Spleen (tissue), 11 donors: ENCODE results near the gene TRIM65. TPM values are rescaled to one million over a fixed set of nuclear protein-coding genes. Genes with fewer than 3 reads are reported as not detected.
A peak's percentile ranks its signal among the peaks of the same experiment; 100 is the strongest.

ENCODE experiments used
- DNase-seq: peaks from one replicate; pipeline ENCODE4 v3.0.0-alpha.2; 2020
- H3K27ac ChIP-seq, 8 donors: fragments of 200-600 bp; sonication (generic) in 7 of 8; 1 replicate in 4 of 8; 2 replicates in 4 of 8; pipeline versions ENCODE4 v1.5.0 to v1.8.0; 2016 to 2021; ENCODE audit warnings: inconsistent platforms in 4 of 8, mild to moderate bottlenecking in 4 of 8, moderate library complexity in 1 of 8
- H3K27me3 ChIP-seq, 7 donors: fragments of 200-600 bp; sonication (generic) in 6 of 7; replicated peaks in 1 of 7; 1 replicate in 4 of 7; 2 replicates in 3 of 7; pipeline versions ENCODE4 v1.5.0 to v1.8.0; 2016 to 2021; ENCODE audit warnings: inconsistent platforms in 3 of 7, mild to moderate bottlenecking in 1 of 7
- H3K36me3 ChIP-seq, 6 donors: fragments of 200-600 bp; sonication (generic) in 5 of 6; 1 replicate in 4 of 6; 2 replicates in 2 of 6; pipeline versions ENCODE4 v1.5.0 to v1.8.0; 2016 to 2021; ENCODE audit warnings: inconsistent platforms in 2 of 6
- H3K4me1 ChIP-seq, 6 donors: fragments of 200-600 bp; sonication (generic) in 5 of 6; 1 replicate in 3 of 6; 2 replicates in 3 of 6; pipeline versions ENCODE4 v1.5.0 to v1.8.0; 2016 to 2021; ENCODE audit warnings: inconsistent platforms in 3 of 6
- H3K4me3 ChIP-seq, 8 donors: fragments of 200-600 bp; sonication (generic) in 7 of 8; 1 replicate in 4 of 8; 2 replicates in 4 of 8; pipeline versions ENCODE4 v1.5.0 to v1.8.0; 2016 to 2021; ENCODE audit warnings: inconsistent platforms in 4 of 8, mild to moderate bottlenecking in 4 of 8, moderate library complexity in 2 of 8
- H3K9me3 ChIP-seq, 8 donors: fragments of 200-600 bp; sonication (generic) in 7 of 8; 1 replicate in 4 of 8; 2 replicates in 4 of 8; pipeline versions ENCODE4 v1.5.0 to v1.8.0; 2016 to 2021; ENCODE audit warnings: inconsistent platforms in 4 of 8
- POLR2A ChIP-seq, 3 donors: fragments of 450-650 bp; IDR thresholded peaks; one replicate each; pipeline ENCODE4 v1.5.1; 2017; ENCODE audit warnings: antibody characterized with exemption in 3 of 3, mild to moderate bottlenecking in 1 of 3
- POLR2AphosphoS5 ChIP-seq, 3 donors: sonication (generic); formaldehyde crosslinking; IDR thresholded peaks; one replicate each; pipeline ENCODE4 v1.5.1; 2017; ENCODE audit warnings: antibody characterized with exemption in 3 of 3
- WGBS, 5 donors: extraction: QIAGEN DNeasy Blood & Tissue Kit in 3 of 5; methylation state at CpG; one replicate each; pipeline versions ENCODE4 v1.1.5 to v1.1.7; 2013 to 2018; 5-methylcytosine and 5-hydroxymethylcytosine counted together
- intact Hi-C: fragments of 100-400 bp; cut with DNase I; formaldehyde crosslinking; loops from one replicate; pipeline ENCODE4 v1.15.0; 2023; ENCODE audit warnings: low total_unique reads
- polyA plus RNA-seq, 3 donors: library from polyadenylated mRNA; stranded (reverse); fragments of 200-250 nt; gene quantifications; one replicate each; pipeline ENCODE4 v1.2.1, GENCODE V29; 2013
- total RNA-seq, 7 donors: library from RNA; depleted of rRNA in 3 of 7; stranded (reverse); fragments of >200 nt in 3 of 7; fragmentation: NEBNext Ultra II Directional in 4 of 7; extraction: Animal tissue kit (Norgen Biotek cat#: 25700) in 4 of 7; gene quantifications; one replicate each; pipeline versions ENCODE4 v1.1.0 to v1.2.1, GENCODE V29; 2016 to 2021
- TF ChIP-seq, protein P1 (sequence below), 11 experiments: fragments of 200-600 bp in 7 of 11; fragments of 450-650 bp in 4 of 11; sonication (generic) in 4 of 11; IDR thresholded peaks in 8 of 11; conservative IDR thresholded peaks in 3 of 11; 1 replicate in 7 of 11; 2 replicates in 4 of 11; pipeline versions ENCODE4 v1.4.0 to v1.8.0; 2016 to 2021; ENCODE audit warnings: antibody characterized with exemption in 11 of 11, inconsistent platforms in 4 of 11, mild to moderate bottlenecking in 1 of 11
- donor health status: healthy with polysubstance abuse.
- donor health status: DM: no; HTN: no; CAD: no; lungs with moderate emphysema.
- donor health status: DM: no; HTN: no; CAD: no.
- donor health status: Bipolar disorder and iron deficiency.
- donor health status: healthy.
- donor health status: DM: no; HTN: no; CAD: no.
- donor health status: DM: yes; HTN: yes; CAD: no.

Gene TRIM65
- total and polyA plus RNA-seq, 10 donors = 9.0 to 28.2 (median 22.8) TPM

DNA sequence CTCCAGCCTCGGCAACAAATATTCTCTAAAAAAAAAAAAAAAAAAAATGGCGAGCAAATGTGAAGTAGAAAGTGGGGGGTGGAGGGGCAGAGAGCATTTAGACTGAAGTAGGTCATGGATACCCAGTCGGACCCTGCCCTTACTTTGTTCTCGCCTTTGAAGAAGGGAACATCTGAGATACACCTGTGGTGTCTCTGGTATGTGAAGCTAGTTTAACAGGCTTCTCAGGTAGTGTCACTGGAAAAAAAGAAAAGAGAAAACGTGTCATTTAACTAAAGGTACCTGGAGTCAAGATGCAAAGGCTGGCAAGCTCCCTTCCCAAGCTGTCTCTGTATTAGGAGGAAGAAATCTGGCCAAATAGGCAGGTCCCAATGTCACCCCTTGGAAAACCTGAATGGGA lies 36.1 kb upstream of the TRIM65 start:
- 83 to 96% (median 94%) methylated on average over 5 of the region's 5 CpGs for WGBS, 5 donors
- Histone ChIP-seq H3K27me3 (no peaks in the 10 kb centered on the region), H3K4me3 (no peak overlapping the region), H3K36me3 (no peaks in the 10 kb centered on the region), H3K27ac (no peak overlapping the region), H3K4me1 (no peaks in the 10 kb centered on the region), H3K9me3 (no peaks in the 10 kb centered on the region)
- intact Hi-C loops = no loop called here
- DNase-seq = no peak
- TF ChIP-seq, protein P1, sequence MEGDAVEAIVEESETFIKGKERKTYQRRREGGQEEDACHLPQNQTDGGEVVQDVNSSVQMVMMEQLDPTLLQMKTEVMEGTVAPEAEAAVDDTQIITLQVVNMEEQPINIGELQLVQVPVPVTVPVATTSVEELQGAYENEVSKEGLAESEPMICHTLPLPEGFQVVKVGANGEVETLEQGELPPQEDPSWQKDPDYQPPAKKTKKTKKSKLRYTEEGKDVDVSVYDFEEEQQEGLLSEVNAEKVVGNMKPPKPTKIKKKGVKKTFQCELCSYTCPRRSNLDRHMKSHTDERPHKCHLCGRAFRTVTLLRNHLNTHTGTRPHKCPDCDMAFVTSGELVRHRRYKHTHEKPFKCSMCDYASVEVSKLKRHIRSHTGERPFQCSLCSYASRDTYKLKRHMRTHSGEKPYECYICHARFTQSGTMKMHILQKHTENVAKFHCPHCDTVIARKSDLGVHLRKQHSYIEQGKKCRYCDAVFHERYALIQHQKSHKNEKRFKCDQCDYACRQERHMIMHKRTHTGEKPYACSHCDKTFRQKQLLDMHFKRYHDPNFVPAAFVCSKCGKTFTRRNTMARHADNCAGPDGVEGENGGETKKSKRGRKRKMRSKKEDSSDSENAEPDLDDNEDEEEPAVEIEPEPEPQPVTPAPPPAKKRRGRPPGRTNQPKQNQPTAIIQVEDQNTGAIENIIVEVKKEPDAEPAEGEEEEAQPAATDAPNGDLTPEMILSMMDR (IDR thresholded peaks at IDR 0.05 in 8 of 11, conservative IDR thresholded peaks at IDR 0.05 in 3 of 11) = no peak
- no peak for TF ChIP-seq POLR2AphosphoS5 (IDR thresholded peaks at IDR 0.05)
- no peak for TF ChIP-seq POLR2A (IDR thresholded peaks at IDR 0.05)

DNA sequence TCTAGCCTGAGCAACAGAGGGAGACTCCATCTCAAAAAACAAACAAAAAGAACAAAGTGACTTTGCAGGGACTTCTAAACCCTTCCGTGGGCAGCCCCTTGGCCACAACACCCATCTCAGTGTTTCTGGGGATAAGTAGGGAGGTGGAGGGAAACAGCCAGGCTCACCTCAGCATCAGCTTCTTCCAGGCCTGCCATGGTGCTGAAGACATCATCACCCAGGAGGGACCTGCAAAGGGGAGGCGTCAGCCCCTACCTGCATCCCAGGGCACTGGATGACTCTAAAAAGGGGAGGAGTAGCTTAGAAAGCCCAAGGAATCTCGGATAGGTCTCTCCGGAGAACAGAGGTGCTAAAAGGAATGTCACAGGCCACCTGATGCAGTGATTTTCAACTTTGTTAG lies 34.3 kb upstream of the TRIM65 start:
- intact Hi-C loops = no loop called here
- Histone ChIP-seq H3K36me3 (peaks cover 0 to 9% (median 0%) of the 10 kb centered on the region in 6 donors), H3K4me3 (no peak overlapping the region), H3K4me1 (no peaks in the 10 kb centered on the region), H3K27me3 (no peaks in the 10 kb centered on the region), H3K27ac (no peak overlapping the region), H3K9me3 (no peaks in the 10 kb centered on the region)
- TF ChIP-seq POLR2AphosphoS5 (IDR thresholded peaks at IDR 0.05) = no peak
- TF ChIP-seq, protein P1 (IDR thresholded peaks at IDR 0.05 in 8 of 11, conservative IDR thresholded peaks at IDR 0.05 in 3 of 11) = no peak
- TF ChIP-seq POLR2A (IDR thresholded peaks at IDR 0.05) = no peak
- no peak for DNase-seq
- WGBS, 5 donors = 94 to 97% (median 96%) methylated on average over 4 of the region's 4 CpGs

DNA sequence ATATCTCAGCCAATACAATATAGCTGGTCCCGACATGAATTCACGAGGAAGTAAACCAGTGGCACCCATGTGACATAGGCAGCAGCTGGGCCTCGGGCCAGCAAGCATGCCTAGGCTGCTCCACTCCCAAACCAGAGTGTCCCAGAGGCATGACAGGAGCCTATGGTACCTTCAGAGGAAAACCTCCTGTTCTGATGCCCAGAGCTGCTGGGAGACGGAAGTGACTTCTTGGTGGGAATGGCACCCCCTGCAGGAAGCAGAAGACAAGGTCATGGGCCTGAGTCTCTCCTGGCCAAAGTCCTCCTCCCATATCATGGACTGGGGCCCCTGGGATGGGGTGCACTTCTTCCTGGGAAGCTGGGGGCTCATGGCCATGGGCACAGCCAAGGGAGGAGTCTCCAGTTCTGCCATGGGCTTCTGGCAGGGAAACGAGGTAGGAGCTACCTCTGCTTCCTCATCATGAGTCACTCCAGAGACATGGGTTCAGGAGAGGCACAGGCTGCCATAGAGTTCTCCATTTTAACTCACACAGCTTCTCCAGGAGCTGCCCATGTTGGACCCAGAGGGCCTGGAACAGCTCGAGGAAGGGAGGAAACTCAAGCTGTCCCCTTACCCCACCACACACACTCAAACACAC lies 30.7 kb upstream of the TRIM65 start:
- no peak for DNase-seq
- H3K4me3 ChIP-seq = no peak overlapping the region
- peaks cover 0 to 33% (median 0%) of the 10 kb centered on the region in 6 donors for H3K36me3 ChIP-seq
- H3K4me1 ChIP-seq = peaks cover 0 to 16% (median 10%) of the 10 kb centered on the region in 6 donors
- WGBS, 5 donors = 57 to 80% (median 67%) methylated on average over 5 to 6 of the region's 6 CpGs
- no peaks in the 10 kb centered on the region for H3K27me3 ChIP-seq
- H3K9me3 ChIP-seq = no peaks in the 10 kb centered on the region
- H3K27ac ChIP-seq = no peak overlapping the region
- intact Hi-C loops = no loop called here
- TF ChIP-seq, protein P1 (IDR thresholded peaks at IDR 0.05 in 8 of 11, conservative IDR thresholded peaks at IDR 0.05 in 3 of 11) = peak in 6 of 11 experiments; percentile 22 to 52 (median 30)
- TF ChIP-seq POLR2A (IDR thresholded peaks at IDR 0.05) (no peak), POLR2AphosphoS5 (IDR thresholded peaks at IDR 0.05) (no peak)

DNA sequence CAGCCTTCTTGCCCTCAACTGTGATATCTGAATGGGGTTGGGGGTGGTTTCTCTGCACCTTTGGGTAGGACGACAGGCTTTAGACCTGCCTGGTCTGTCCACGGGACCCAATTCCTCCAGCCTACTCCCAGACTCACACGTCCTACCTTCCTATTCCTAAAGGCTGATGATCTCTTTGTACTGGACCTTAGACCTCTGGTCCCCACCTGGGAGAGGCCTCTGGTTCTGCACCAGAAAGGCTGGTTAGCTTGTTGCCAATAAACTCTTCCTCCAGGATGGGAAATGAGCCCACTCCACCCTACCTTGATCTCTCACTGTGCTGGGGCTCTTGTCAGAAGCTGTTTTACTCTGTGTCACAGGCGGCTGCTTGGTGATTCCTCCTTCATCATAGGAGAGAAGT lies 29.7 kb upstream of the TRIM65 start:
- H3K9me3 ChIP-seq = no peaks in the 10 kb centered on the region
- H3K27me3 ChIP-seq = no peaks in the 10 kb centered on the region
- peaks cover 0 to 33% (median 0%) of the 10 kb centered on the region in 6 donors for H3K36me3 ChIP-seq
- H3K27ac ChIP-seq = no peak overlapping the region
- H3K4me3 ChIP-seq = no peak overlapping the region
- 91 to 100% (median 93%) methylated on average over 4 of the region's 4 CpGs for WGBS, 5 donors
- peaks cover 0 to 21% (median 14%) of the 10 kb centered on the region in 6 donors for H3K4me1 ChIP-seq
- TF ChIP-seq POLR2AphosphoS5 (IDR thresholded peaks at IDR 0.05) (no peak), POLR2A (IDR thresholded peaks at IDR 0.05) (no peak)
- TF ChIP-seq, protein P1 (IDR thresholded peaks at IDR 0.05 in 8 of 11, conservative IDR thresholded peaks at IDR 0.05 in 3 of 11) = no peak
- intact Hi-C loops = no loop called here
- DNase-seq = no peak
